HG03280 (cell line): Measurements from ENCODE around the gene TMEM254.
"Not testable (repeated sequence)": the region's sequence is repeated elsewhere in the genome, so short reads cannot be mapped to it uniquely, and the experiment has no call there.

Experiments
- ATAC-seq: cut with Tn5 transposase; IDR thresholded peaks from one replicate; pipeline ENCODE4 v1.9.1; 2021; ENCODE audit warnings: mild to moderate bottlenecking, moderate library complexity; ENCODE audit not compliant: unreplicated experiment

TMEM254 gene

GRCh38 chr10:80132299-80133139 is 54.1 kb downstream of the TMEM254 start, which contains the start of gene PLAC9:
PLAC9 (plus strand) TSS chr10:80132730; CDS start chr10:80132763, 33 bp downstream.
- no peak for ATAC-seq

- no peak for ATAC-seq
These were observed 54.7 kb downstream of the TMEM254 start for GRCh38 chr10:80133206-80133605.

- ATAC-seq = not testable (repeated sequence)
These were observed 55.2 kb downstream of the TMEM254 start for GRCh38 chr10:80133687-80134086.

GRCh38 chr10:80136134-80136571 is 57.7 kb downstream of the TMEM254 start:
- no peak for ATAC-seq

- no peak for ATAC-seq
These were observed 58.8 kb downstream of the TMEM254 start for GRCh38 chr10:80137031-80137862.

GRCh38 chr10:80137920-80138319 is 59.5 kb downstream of the TMEM254 start:
- ATAC-seq = no peak

GRCh38 chr10:80139265-80139664 is 60.8 kb downstream of the TMEM254 start:
- no peak for ATAC-seq

GRCh38 chr10:80140251-80140650 is 61.8 kb downstream of the TMEM254 start:
- no peak for ATAC-seq

GRCh38 chr10:80141696-80142460 is 63.4 kb downstream of the TMEM254 start:
- ATAC-seq = no peak
